Activated naive CD8-positive, alpha-beta T cell (primary cell): ENCODE measurements around the gene CBX8.

Source experiments
- H3K27ac Mint-ChIP-seq: one replicate; pipeline ENCODE4 v1.8.0; 2021; ENCODE audit warnings: mixed read lengths
- H3K27me3 Mint-ChIP-seq: one replicate; pipeline ENCODE4 v1.8.0; 2021; ENCODE audit warnings: mixed read lengths
- H3K36me3 Mint-ChIP-seq: one replicate; pipeline ENCODE4 v1.8.0; 2021; ENCODE audit warnings: mixed read lengths
- H3K4me1 Mint-ChIP-seq: one replicate; pipeline ENCODE4 v1.8.0; 2021; ENCODE audit warnings: low read depth, mixed read lengths
- H3K4me3 Mint-ChIP-seq: one replicate; pipeline ENCODE4 v1.8.0; 2021; ENCODE audit warnings: mild to moderate bottlenecking, mixed read lengths
- H3K9me3 Mint-ChIP-seq: one replicate; pipeline ENCODE4 v1.8.0; 2021; ENCODE audit warnings: low read depth, mixed read lengths

CBX8 gene

DNA sequence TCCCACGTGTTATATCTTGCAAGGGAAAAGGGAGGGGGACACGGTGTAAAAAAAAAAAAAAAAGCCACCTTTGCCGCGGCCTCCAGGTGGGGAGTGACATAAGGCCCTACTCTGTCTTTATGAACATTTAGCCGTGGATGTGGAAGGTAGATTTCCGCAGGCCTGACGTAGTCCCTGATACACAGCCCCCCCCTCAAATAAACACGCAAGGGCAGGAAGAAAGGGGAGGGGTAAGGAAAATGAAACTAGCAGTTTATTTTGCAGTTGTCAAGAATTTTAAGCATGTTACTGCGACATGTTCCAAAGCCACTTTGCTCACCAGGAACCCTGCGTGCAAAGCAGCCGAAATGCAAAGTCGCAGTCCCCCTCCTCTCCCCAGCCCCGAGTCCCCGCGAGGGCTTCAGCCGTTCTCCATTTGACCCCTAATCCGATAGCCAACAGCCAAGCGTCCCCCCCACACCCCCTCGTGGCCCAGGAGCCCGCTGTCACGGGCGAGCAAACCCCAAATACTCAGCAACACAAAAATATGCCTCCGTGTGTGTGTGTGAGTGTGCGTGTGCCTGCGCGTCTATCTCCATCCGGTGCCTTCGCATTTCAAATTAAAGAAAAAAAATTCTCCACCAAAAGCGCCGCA lies 41.1 kb upstream of the CBX8 start:
- no peaks in the 10 kb centered on the region for H3K9me3 Mint-ChIP-seq
- H3K27me3 Mint-ChIP-seq, result peaks cover 3% of the 10 kb centered on the region
- peaks cover 39% of the 10 kb centered on the region for H3K4me1 Mint-ChIP-seq
- H3K36me3 Mint-ChIP-seq, result peaks cover 5% of the 10 kb centered on the region
- peak overlapping the region; percentile 80 for H3K27ac Mint-ChIP-seq
- peak overlapping the region; percentile 89 for H3K4me3 Mint-ChIP-seq

DNA sequence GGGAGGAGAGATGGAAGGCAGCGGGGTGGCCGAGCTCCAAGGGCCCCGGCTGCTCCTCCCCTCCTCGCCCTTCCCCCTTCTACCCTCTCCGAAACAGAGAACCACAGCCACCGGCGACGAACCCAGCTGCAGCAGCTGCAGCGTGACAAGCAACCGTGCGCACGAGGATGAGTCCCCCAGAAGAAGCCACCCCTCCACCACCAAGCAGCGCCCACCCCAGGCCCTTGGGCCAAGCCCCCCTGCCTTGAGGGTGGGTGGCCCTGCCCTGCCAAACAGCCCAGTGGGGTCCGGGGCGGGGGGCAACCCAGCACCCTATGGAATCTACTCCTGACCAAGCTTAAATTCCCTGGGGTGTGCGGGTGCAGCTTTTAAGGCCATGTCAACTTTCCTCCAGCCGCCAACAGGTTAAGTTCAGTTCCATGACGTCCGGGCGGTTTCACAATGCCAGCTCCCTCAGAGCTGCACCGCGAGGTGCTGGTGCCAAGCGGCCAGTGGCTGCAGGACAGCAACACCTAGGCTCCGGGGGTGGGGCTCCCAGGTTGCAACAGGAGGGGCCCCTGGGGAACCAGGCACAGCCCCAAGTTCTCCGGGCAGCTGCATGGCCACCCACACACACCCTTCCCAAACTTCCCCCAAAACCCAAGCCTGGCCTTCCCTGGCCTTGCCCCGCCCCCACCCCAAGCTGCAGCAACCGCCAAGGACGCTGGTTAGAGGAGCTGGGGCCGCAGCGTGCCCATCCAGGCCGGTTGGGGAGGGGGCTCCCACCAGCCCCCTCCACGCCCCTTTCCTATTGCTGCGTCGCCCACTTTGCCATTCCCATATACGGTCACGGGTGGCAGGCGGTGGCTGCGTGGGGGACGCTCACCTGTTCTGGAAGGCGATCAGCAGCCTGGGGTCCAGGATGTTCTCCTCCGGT lies 40.4 kb upstream of the CBX8 start:
- Mint-ChIP-seq H3K36me3 (peaks cover 5% of the 10 kb centered on the region), H3K27ac (no peak overlapping the region), H3K4me1 (peaks cover 34% of the 10 kb centered on the region), H3K9me3 (no peaks in the 10 kb centered on the region), H3K4me3 (peak overlapping the region; percentile 89), H3K27me3 (peaks cover 3% of the 10 kb centered on the region)

DNA sequence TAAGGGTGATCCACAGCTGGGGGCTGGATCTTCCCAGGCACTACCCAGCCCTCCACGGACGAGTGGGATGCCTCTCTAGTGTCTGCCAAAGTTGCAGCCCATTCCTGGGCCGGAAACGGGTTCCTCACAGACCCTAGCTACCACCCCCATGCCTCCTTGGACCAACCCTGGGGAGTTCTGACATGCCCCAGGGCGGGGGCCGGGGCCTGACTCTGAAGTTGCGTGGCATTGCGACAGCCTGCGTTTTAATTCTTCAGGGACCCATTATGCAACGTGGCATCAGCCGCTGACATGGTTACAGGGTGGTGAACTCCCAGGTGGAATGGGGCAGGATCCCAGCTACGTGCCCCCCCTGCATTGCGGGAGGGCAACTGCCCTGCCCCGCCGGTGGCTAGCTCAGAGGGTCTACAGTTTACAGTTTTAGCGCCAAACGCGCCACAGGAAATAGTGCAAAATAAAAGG lies 39.7 kb upstream of the CBX8 start:
- H3K27me3 Mint-ChIP-seq, result no peaks in the 10 kb centered on the region
- no peak overlapping the region for H3K27ac Mint-ChIP-seq
- H3K36me3 Mint-ChIP-seq, result peaks cover 5% of the 10 kb centered on the region
- H3K9me3 Mint-ChIP-seq, result no peaks in the 10 kb centered on the region
- peaks cover 31% of the 10 kb centered on the region for H3K4me1 Mint-ChIP-seq
- peak overlapping the region; percentile 89 for H3K4me3 Mint-ChIP-seq

DNA sequence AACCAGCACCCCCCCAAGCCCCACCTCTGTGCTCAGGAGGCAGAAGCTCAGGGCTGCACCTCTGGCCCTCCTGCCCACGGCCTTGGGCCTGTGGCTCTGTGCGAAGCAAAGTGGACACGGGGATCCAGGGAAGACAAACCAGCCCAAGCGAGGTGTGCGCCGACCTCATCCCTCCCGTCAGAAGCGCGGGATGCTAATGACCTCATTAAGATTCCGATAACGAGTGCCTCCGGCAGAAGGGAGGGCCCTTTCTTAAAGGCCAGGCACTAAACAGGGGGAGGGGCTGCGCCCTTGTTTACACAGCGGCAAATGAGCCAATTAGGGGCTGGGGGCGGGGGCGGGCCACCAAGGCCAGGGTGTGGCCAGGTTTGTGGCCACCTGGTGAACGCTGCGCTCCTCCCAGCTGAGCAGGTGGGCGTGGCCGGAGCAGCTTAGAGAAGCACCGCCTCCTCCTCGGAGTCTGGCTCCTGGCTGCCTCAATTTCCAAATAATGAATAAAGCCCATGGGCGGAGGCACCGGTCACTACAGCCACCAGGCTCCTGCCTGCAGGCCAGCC lies 39.2 kb upstream of the CBX8 start:
- no peak overlapping the region for H3K4me3 Mint-ChIP-seq
- H3K36me3 Mint-ChIP-seq, result peaks cover 5% of the 10 kb centered on the region
- H3K27ac Mint-ChIP-seq, result no peak overlapping the region
- no peaks in the 10 kb centered on the region for H3K9me3 Mint-ChIP-seq
- H3K27me3 Mint-ChIP-seq, result no peaks in the 10 kb centered on the region
- H3K4me1 Mint-ChIP-seq, result peaks cover 31% of the 10 kb centered on the region

DNA sequence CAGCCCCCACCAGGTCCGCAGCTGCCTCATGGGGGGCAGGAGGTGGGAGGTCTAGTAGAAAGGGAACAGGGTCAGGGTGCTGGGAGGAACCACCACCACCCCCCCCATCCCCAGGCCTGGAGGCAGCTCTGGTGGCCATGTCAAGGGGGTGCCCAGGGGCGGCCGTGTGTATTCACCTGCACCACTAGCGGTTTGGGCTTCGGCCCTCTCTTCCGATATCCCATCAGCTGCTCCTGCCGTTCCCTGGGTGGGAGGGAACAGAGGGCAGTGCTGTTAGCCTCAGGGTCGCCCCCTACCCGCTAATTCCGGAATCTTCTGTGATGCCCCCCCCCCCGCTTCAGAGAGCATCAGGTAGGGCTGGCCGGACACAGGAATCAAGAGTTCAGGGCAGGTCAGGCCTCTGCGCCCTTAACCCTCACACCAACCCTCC lies 38.6 kb upstream of the CBX8 start:
- Mint-ChIP-seq H3K27me3 (no peaks in the 10 kb centered on the region), H3K36me3 (peaks cover 5% of the 10 kb centered on the region), H3K27ac (no peak overlapping the region), H3K4me3 (peak overlapping the region; percentile 30), H3K9me3 (no peaks in the 10 kb centered on the region), H3K4me1 (peaks cover 31% of the 10 kb centered on the region)

DNA sequence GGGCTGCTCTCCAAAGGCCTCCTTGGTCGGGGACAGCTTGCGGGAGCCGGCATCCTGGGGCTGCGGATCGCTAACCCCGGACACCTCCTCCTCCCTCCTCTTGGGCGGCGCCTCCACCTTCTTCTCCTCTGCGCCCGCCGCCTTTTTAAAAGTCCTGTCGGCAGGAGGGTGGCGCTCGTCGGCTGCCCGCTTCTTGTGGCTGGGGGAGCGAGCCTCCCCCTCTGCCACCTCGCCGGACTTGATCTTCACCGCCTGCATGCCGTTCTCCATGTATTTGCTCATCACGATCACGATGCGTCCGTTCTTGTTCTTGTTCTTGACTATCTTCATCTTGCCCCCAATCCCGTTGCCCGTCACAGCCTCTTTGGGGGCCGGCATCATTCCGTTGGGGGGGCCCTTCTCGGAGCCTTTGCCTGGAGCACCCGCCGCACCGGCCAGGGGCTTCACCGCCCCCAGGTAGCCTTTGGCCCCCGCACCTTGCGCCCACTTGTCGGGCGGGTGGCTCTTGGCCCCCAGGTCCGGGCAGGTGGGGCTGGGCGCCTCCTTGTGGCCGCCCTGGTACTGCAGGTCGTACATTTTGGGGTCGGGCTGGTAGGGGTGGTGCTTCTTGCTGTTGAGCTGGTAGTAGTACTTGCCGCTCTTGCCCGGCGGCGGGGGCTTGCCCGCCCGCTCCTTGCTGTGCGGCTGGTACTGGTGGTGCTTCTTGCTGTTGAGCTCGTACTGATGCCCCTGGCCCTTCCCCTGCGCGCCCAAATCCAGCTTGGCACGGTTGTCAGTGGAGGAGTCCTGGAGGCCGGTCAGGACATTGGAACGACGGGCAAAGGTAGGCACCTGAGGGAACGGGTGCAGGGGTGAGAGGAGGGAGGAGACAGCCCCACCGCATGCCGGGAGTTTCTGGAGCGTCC lies 37.9 kb upstream of the CBX8 start:
- Mint-ChIP-seq H3K4me1 (peaks cover 27% of the 10 kb centered on the region), H3K9me3 (no peaks in the 10 kb centered on the region), H3K27me3 (no peaks in the 10 kb centered on the region), H3K36me3 (peaks cover 5% of the 10 kb centered on the region), H3K4me3 (peak overlapping the region; percentile 32), H3K27ac (no peak overlapping the region)

DNA sequence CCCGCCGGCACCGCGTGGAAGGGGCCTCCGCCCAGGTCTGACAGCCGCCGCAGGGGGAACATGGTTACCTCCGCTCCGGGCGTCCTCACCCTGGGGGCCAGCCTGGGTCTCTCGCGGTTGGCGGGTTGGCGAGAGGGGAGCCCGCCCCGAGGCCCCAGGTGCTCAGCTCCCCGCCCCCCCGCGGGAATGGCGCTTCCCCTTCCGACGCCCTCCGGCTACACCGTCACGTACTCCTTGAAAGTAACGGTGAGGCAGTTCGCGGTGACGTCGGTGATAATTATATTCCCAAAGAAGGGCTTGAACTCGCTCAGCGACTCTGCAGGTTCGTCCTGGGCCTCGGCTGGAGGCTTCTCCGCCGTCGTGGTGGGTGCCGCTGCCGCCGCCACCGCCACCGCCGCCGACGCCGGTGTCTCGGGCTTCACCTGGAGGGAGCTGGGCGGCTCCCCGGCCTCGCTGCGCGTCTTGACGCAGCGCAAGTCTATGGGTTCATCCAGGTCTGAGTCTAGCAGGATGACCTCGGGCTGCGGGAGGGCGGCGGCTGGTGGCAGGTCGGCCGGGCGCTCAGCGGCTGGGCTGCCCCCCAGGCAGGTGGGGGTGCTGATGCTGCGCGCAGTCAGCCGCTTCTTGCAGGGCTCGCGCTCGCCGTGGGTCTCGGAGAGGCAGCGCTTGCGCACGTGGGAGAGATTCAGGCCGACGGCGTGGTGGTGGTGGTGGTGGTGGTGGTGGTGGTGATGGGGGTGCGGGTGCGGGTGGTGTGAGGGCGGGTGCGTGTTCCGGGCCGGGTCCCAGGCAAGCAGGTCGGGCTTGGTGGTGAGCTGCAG lies 37.1 kb upstream of the CBX8 start:
- no peaks in the 10 kb centered on the region for H3K9me3 Mint-ChIP-seq
- H3K27ac Mint-ChIP-seq, result no peak overlapping the region
- no peak overlapping the region for H3K4me3 Mint-ChIP-seq
- peaks cover 5% of the 10 kb centered on the region for H3K36me3 Mint-ChIP-seq
- H3K4me1 Mint-ChIP-seq, result peaks cover 28% of the 10 kb centered on the region
- H3K27me3 Mint-ChIP-seq, result no peaks in the 10 kb centered on the region

DNA sequence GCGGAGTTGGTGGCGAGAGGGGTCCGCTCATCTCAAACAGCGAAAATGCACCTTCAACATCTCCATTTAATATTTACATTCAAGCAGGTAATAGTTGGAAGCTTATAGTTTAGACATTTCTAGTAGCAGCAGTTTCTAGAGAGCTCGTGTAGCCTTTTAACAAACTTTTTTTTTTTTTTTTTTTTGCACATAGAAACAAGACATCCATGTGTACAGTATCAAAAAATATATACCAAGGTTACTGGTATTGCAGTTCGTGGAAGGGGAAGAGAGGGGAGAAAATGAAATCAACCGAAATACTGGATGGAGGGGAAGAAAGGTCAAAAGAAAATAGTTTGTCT lies 36.2 kb upstream of the CBX8 start:
- no peaks in the 10 kb centered on the region for H3K9me3 Mint-ChIP-seq
- peaks cover 24% of the 10 kb centered on the region for H3K4me1 Mint-ChIP-seq
- H3K27ac Mint-ChIP-seq, result no peak overlapping the region
- H3K27me3 Mint-ChIP-seq, result no peaks in the 10 kb centered on the region
- H3K4me3 Mint-ChIP-seq, result peak overlapping the region; percentile 20
- H3K36me3 Mint-ChIP-seq, result peaks cover 5% of the 10 kb centered on the region

DNA sequence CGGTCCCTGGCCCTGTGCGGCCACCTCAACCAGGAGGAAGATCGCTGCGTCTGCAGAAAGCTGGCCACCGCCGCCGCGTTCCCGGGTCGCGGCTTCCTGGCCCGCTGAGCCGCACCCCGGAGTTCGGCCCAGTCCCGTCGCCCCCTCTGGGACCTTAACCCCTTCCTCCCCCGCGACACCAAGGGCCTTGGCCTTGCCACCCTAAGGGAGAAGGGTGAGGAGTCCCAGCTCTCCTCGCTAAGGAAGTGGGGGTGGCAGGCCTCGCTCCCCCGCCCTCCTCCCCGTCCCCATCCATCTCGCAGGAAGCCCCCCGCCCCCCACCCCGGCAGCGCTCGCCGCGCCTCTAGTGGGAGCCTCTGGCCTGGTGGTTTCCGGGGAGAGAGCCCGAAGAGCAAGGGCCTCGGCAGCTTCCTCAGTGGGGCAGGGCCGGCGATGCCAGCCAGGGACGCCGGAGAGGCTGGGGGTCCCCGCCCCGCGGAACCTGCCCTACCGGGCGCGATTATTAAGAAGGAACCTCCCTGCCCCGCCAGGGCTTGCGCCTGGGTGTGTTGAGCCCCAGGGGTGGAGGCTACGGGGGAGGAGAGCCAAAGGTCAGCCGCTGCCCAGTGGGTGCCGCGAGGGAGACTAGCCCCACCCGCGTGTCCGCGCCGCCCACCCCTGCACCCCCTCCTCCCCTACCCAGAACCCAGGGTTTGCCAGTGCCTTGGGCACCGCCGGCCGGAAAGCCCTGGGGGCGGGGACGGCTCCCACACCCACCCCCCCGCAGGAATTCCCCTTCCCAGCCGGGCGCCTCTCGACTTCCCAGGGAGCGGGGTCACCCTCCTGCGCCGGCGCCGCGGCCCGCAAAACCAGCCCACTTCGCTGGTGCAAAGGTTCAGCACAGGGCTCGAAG lies 35.6 kb upstream of the CBX8 start:
- Mint-ChIP-seq H3K36me3 (peaks cover 5% of the 10 kb centered on the region), H3K27me3 (no peaks in the 10 kb centered on the region), H3K4me1 (peaks cover 19% of the 10 kb centered on the region), H3K27ac (no peak overlapping the region), H3K4me3 (peak overlapping the region; percentile 20), H3K9me3 (no peaks in the 10 kb centered on the region)

DNA sequence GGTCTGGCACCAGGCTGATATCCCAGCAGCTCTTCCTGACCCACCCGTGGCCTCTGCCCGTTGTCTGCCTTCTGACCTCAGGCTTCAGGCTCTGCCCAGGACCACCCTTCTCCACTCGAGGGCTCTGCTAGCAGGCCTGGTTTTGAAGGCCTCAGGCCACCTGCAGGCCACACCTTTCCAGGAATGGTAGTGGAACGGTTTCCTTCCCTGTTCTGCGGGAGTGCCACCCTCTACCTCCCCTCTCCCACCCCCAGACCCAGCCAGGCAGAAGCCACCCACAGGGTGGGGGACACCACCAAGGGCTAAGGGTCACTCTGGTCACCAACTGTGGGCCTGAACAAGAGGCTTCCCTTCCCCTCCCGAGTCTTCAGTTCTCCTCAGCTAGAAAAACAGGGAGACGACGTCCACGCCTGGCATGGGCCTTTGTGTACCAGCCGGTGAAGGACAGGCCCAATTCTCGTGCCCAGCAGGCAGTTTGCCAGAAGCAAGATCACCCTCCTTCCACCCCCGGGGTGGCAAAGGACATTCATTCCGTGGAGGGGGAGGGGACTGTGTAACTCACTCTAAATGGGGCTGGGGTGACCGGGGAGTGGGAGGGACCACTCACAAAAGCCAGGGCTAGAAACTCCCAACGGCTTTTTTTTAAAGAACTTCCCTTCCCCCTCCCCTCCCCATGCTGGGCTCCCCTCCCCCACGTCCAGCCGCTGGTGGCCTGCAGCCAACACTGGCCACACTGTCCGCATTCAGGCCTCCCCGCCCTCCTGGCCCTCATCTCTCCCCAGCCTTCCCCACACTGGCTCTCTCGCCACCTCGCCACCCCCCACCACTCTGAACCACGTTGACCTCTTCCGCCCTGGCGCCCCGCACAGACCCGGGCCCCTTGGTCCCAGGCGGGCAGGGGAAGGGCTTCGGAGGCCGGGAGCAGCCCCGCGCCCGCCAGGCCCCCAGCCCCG lies 34.7 kb upstream of the CBX8 start:
- Mint-ChIP-seq H3K4me1 (peaks cover 18% of the 10 kb centered on the region), H3K4me3 (no peak overlapping the region), H3K27me3 (no peaks in the 10 kb centered on the region), H3K9me3 (no peaks in the 10 kb centered on the region), H3K36me3 (peaks cover 5% of the 10 kb centered on the region), H3K27ac (no peak overlapping the region)

DNA sequence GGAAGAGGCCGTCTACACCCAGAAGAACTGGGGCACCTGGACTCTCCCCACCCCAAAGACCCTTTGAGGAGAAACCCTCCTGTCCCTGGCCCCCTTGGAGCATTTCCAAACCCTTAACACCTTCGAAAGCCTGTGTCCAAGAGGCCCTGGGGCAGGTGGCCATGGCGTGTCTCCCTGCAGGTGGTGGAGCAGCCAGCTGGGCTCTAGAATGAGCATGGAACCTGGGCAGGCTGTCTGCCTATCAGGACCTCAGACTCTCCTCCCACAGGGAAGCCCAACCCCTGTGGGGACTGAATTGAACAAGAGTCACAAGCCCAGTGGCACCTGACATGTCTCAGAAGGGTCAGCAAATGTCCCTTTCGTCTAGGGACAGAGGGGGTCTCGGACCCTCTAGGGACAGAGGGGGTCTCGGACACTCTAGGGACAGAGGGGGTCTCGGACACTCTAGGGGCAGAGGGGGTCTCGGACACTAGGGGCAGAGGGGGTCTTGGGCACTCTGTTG lies 33.9 kb upstream of the CBX8 start:
- Mint-ChIP-seq H3K4me1 (peaks cover 23% of the 10 kb centered on the region), H3K27me3 (no peaks in the 10 kb centered on the region), H3K4me3 (no peak overlapping the region), H3K27ac (no peak overlapping the region), H3K9me3 (no peaks in the 10 kb centered on the region), H3K36me3 (peaks cover 5% of the 10 kb centered on the region)

DNA sequence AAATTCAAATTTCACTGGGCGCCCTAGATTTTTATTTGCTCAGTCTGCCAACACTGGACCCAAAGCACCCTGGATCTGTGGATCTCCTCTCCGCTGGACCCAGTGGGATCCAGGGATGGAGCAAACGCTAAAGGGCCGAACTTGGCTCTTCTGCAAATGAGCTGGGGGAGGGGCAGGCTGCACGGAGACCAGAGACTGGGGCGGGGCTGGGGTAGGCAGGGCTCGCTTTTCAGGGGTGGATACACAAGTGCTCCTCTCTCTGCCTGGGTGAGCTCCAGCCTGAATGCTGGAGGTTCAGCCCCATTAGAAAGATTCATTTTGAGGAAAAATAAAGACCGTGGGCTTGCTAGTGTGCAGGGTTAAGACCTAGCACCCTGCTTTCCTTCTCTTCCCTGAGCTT lies 33.4 kb upstream of the CBX8 start:
- peaks cover 5% of the 10 kb centered on the region for H3K36me3 Mint-ChIP-seq
- no peaks in the 10 kb centered on the region for H3K9me3 Mint-ChIP-seq
- no peak overlapping the region for H3K27ac Mint-ChIP-seq
- peaks cover 20% of the 10 kb centered on the region for H3K4me1 Mint-ChIP-seq
- H3K4me3 Mint-ChIP-seq, result no peak overlapping the region
- no peaks in the 10 kb centered on the region for H3K27me3 Mint-ChIP-seq
